ENCODE results near the gene UCN2. TPM values are rescaled to one million over a fixed set of nuclear protein-coding genes. Genes with fewer than 3 reads are reported as not detected.

UCN2 gene
- total RNA-seq, 1 experiment from 2014 or later = 0.68 TPM

- peak overlapping the region in 1 of 3 experiments; percentile 55; a peak in 3 of 7 replicates for H3K27ac Mint-ChIP-seq
- H3K23ac ChIP-seq (ENCODE audit: insufficient read length, low read depth, low read length) = no peak overlapping the region
- no peaks in the 10 kb centered on the region for H3K27me3 ChIP-seq (ENCODE audit: insufficient read depth, low read length)
- H3K36me3 Mint-ChIP-seq (ENCODE audit: insufficient read depth in 1 of 3, low read depth in 3 of 3) = peaks cover 0 to 26% (median 0%) of the 10 kb centered on the region in 3 experiments; a peak in 5 of 7 replicates
- no peak overlapping the region for H3K4me3 Mint-ChIP-seq
- H3K9ac ChIP-seq (ENCODE audit: extremely low read depth, insufficient read length, low read length) = no peak overlapping the region
- H3K4me1 ChIP-seq (ENCODE audit: insufficient read depth, low read length) = no peaks in the 10 kb centered on the region
- H2BK15ac ChIP-seq (ENCODE audit: low read depth, low read length) = no peak overlapping the region
- H3K27ac ChIP-seq (ENCODE audit: insufficient read length, low read depth, low read length) = no peak overlapping the region
- no peak for TF ChIP-seq CTCF (conservative IDR thresholded peaks at IDR 0.05)
- no peak overlapping the region for H2BK120ac ChIP-seq (ENCODE audit: low read depth, low read length, poor library complexity, severe bottlenecking)
- H3K56ac ChIP-seq (ENCODE audit: insufficient read length, low read depth, low read length) = no peak overlapping the region
- no peak overlapping the region for H3K18ac ChIP-seq (ENCODE audit: insufficient read length, low read depth, low read length)
- no peak overlapping the region for H4K5ac ChIP-seq (ENCODE audit: insufficient read length, low read depth, low read length)
- H2BK20ac ChIP-seq (ENCODE audit: low read depth, low read length, poor library complexity, severe bottlenecking) = no peak overlapping the region
- no peaks in the 10 kb centered on the region for H3K79me2 ChIP-seq (ENCODE audit: insufficient read depth, low read length)
- DNase-seq = no peak
- H3K4me1 Mint-ChIP-seq = no peaks in the 10 kb centered on the region
- no peak overlapping the region for H4K8ac ChIP-seq (replicated peaks; ENCODE audit: insufficient read length, low read depth, low read length)
- no peak overlapping the region for H2BK5ac ChIP-seq (ENCODE audit: insufficient read length, low read length)
- no peaks in the 10 kb centered on the region for H3K9me3 Mint-ChIP-seq
- H3K79me1 ChIP-seq (ENCODE audit: insufficient read depth, low read depth, low read length, poor library complexity, severe bottlenecking) = no peaks in the 10 kb centered on the region
- no peak overlapping the region for H3K4ac ChIP-seq (ENCODE audit: low read depth, low read length)
- H2BK12ac ChIP-seq (ENCODE audit: insufficient read length, low read depth, low read length) = no peak overlapping the region
- H3K9me3 ChIP-seq (ENCODE audit: control insufficient read depth, low read depth, low read length) = no peaks in the 10 kb centered on the region
- no peak overlapping the region for H3K14ac ChIP-seq (ENCODE audit: insufficient read depth, low read length)
- no peak overlapping the region for H4K91ac ChIP-seq (ENCODE audit: insufficient read length, low read depth, low read length)
- H3T11ph ChIP-seq (ENCODE audit: low read length) = no peak overlapping the region
- H3K27me3 Mint-ChIP-seq (ENCODE audit: low read depth) = no peaks in the 10 kb centered on the region
- H4K20me1 ChIP-seq (ENCODE audit: control insufficient read depth, insufficient read depth, insufficient read length) = no peaks in the 10 kb centered on the region
- no peak overlapping the region for H2AFZ ChIP-seq (ENCODE audit: low read length)
- H2AK5ac ChIP-seq (ENCODE audit: insufficient read length, low read length) = no peak overlapping the region
- no peaks in the 10 kb centered on the region for H3K23me2 ChIP-seq (ENCODE audit: insufficient read length, low read depth, low read length, poor library complexity, severe bottlenecking)
- WGBS (ENCODE audit: extremely low coverage, insufficient read length, low lambda C conversion rate) = no CpG with 5 or more reads among the region's 10 CpGs
- no peak overlapping the region for H3K4me2 ChIP-seq (ENCODE audit: insufficient read depth, insufficient read length, low read length)
Measured at GRCh38 chr3:48573973-48574585, 10.5 kb upstream of the UCN2 start.
